ENCODE measurements around the gene TNFSF13.
A peak's percentile ranks its signal among the peaks of the same experiment; 100 is the strongest.

TNFSF13 gene

DNA sequence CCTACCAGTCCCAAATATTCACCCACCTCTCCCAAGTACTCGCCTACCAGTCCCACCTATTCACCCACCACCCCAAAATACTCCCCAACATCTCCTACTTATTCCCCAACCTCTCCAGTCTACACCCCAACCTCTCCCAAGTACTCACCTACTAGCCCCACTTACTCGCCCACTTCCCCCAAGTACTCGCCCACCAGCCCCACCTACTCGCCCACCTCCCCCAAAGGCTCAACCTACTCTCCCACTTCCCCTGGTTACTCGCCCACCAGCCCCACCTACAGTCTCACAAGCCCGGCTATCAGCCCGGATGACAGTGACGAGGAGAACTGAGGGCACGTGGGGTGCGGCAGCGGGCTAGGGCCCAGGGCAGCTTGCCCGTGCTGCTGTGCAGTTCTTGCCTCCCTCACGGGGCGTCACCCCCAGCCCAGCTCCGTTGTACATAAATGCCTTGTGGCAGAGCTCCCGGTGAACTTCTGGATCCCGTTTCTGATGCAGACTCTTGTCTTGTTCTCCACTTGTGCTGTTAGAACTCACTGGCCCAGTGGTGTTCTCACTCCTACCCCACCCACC lies 44.6 kb upstream of the TNFSF13 start:
- DNase-seq (ENCODE audit: low read depth): no peak
- no peak overlapping the region for H3K4me3 ChIP-seq (ENCODE audit: low read depth, low read length)
- TF ChIP-seq, protein P1, sequence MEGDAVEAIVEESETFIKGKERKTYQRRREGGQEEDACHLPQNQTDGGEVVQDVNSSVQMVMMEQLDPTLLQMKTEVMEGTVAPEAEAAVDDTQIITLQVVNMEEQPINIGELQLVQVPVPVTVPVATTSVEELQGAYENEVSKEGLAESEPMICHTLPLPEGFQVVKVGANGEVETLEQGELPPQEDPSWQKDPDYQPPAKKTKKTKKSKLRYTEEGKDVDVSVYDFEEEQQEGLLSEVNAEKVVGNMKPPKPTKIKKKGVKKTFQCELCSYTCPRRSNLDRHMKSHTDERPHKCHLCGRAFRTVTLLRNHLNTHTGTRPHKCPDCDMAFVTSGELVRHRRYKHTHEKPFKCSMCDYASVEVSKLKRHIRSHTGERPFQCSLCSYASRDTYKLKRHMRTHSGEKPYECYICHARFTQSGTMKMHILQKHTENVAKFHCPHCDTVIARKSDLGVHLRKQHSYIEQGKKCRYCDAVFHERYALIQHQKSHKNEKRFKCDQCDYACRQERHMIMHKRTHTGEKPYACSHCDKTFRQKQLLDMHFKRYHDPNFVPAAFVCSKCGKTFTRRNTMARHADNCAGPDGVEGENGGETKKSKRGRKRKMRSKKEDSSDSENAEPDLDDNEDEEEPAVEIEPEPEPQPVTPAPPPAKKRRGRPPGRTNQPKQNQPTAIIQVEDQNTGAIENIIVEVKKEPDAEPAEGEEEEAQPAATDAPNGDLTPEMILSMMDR (IDR thresholded peaks at IDR 0.05; ENCODE audit: insufficient read depth, low read depth, low read length, missing control alignments): no peak

DNA sequence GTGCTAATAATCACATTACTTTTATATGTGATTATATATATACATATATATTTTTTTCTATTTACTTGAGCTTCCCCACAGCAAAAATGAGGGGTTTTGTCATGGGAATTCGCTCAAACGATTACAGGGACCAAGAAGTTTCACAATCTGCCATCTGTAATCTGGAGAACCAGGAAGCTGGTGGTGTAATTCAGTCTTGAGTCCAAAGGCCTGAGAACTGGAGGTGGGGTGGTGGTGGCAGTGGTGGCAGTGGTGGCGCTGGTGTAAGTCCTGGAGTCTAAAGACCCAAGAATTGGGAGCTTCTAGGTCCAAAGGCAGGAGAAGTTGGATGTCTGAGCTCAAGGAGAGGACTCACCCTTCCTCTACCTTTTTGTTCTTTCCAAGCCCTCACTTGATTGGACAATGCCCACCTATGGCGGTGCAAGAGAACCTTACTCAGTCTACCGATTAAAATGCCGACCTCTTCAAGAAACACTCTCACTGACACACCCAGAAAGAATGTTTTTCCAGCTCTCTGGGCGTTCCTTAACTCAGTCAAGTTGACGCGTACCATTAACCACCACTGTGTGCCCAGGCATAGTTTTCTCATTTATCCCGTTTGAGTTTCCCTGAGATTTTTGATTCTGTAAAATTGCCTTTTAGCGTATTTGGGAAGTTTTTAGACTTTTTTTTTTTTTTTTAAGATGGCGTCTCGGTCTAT lies 42.5 kb upstream of the TNFSF13 start:
- H3K4me3 ChIP-seq (ENCODE audit: low read depth, low read length): no peak overlapping the region
- TF ChIP-seq, protein P1 (IDR thresholded peaks at IDR 0.05; ENCODE audit: insufficient read depth, low read depth, low read length, missing control alignments): no peak
- DNase-seq (ENCODE audit: low read depth): no peak

DNA sequence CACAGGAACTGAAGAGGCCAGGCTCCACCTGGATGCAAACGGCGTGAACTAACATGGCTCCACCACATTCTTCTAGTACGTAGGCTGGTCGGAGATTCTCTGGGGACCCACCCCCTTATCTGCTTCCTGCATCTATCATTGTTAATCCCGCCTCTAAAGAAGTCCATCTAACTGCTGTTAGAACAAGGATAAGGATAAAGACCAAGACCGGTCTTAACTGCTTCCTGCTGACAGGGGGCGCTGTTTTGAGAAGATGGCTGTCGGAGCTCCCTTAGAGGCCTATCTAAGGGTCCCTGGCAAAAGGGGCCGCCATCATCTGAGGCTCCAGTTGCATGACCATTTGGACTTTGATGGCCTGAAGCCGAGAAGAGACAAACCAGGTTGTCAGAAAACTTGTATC lies 35.5 kb upstream of the TNFSF13 start:
- H3K4me3 ChIP-seq (ENCODE audit: low read depth, low read length): no peak overlapping the region
- DNase-seq (ENCODE audit: low read depth): peak; percentile 50
- TF ChIP-seq, protein P1 (IDR thresholded peaks at IDR 0.05; ENCODE audit: insufficient read depth, low read depth, low read length, missing control alignments): peak; percentile 56

DNA sequence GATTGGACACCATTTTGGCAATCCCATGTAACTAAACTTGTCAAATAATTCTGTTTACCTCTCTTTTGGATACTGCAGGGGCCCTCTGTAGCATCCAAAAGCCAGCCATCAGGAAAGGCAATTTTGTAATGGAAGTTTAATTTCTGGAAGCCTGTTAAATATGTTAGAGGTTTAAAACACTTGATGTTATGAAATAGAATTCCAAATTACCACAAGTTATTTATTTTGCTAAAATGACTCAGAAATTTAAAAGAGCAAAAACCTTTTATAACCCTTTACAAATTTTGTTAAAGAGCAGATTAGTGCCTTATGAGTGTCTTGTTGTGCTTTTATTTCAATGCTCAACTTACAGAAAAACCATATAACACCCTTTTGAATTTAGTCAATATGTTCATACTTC lies 29.7 kb upstream of the TNFSF13 start:
- TF ChIP-seq, protein P1 (IDR thresholded peaks at IDR 0.05; ENCODE audit: insufficient read depth, low read depth, low read length, missing control alignments): no peak
- no peak overlapping the region for H3K4me3 ChIP-seq (ENCODE audit: low read depth, low read length)
- DNase-seq (ENCODE audit: low read depth): no peak

DNA sequence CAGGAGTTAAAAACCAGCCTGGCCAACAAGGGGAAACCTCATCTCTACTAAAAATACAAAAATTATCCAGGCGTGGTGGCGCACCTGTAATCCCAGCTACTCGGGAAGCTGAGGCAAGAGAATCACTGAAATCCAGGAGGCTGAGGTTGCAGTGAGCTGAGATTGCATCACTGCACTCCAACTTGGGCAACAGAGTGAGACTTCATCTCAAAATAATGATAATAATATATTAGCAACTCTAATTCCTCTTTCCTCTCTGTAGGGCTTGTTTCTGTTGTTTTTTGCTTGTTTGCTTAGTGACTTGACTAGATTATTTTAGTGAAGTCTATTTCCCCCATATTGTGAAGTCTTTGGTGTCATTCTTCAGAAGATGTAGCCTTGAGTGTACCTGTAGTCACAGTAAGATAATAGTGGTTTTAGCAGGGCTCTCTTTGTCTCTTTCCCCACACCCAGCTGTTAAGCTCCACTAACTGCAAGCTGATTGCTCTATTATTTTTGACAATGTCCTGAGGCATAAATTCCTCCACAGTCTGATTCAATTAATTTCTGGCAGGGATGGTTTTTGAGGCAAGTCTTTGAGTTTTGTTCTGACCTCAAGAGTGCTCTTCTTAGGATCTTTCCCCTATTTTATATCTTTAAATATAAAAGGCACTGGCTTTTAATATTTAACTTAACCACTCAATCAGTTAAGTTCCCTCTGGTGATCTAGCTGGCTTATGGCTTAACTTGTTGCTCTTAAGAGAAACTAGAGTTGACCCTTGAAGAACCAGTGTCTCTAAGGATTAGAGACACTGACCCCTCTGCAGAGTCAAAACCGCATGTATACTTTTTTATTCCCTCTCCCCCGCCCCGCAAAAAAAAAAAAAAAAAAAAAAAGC lies 28.3 kb upstream of the TNFSF13 start:
- no peak for DNase-seq (ENCODE audit: low read depth)

DNA sequence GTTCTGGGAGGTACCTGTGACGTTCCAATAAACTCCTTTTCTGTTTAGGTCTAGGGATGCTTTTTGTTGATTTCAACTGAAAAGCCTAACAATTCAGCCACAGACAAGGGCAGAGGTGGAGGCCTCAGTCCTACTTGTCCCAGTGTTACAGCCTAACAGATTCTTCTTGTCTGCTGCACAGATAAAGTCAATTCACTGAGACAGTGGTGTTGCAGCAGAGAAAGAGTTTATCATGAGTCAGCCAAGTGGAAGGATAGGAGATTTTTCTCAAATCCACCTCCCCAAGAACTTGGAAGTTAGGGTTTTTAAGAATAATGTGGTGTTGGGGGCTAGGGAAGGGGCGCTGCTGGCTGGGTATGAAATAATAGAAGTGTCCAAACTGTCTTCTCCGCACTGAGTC lies 20.5 kb upstream of the TNFSF13 start:
- no peak for DNase-seq (ENCODE audit: low read depth)
- TF ChIP-seq, protein P1 (IDR thresholded peaks at IDR 0.05; ENCODE audit: insufficient read depth, low read depth, low read length, missing control alignments): no peak
- no peak overlapping the region for H3K4me3 ChIP-seq (ENCODE audit: low read depth, low read length)

More for the DNA sequence above, 28.3 kb upstream of the TNFSF13 start:
- no peak overlapping the region for H3K4me3 ChIP-seq (ENCODE audit: low read depth, low read length)
- TF ChIP-seq, protein P1 (IDR thresholded peaks at IDR 0.05; ENCODE audit: insufficient read depth, low read depth, low read length, missing control alignments): no peak

All from GM12865 (cell line).